Fibroblast of the aortic adventitia (primary cell): ENCODE data around the gene RPS10. TPM values are rescaled to one million over a fixed set of nuclear protein-coding genes. Genes with fewer than 3 reads are reported as not detected.

Experiments
- DNase-seq: peaks from one replicate; pipeline ENCODE4 v3.0.0-alpha.2; 2010; ENCODE audit warnings: low read depth
- H3K4me3 ChIP-seq: 2 replicates; pipeline ENCODE4 v1.5.1; 2011; ENCODE audit warnings: low read depth, mild to moderate bottlenecking, control low read depth, low read length, moderate library complexity
- total RNA-seq: library from RNA; depleted of rRNA; stranded (reverse); fragments of >200 nt; gene quantifications from 2 replicates; pipeline ENCODE4 v1.2.3, GENCODE V29; 2012; ENCODE audit warnings: low replicate concordance
- TF ChIP-seq, protein P1 (sequence below): IDR thresholded peaks from 2 replicates; pipeline ENCODE4 v1.5.1; 2011; ENCODE audit warnings: mild to moderate bottlenecking, low read length, control low read depth, inconsistent platforms; ENCODE audit not compliant: insufficient read depth

RPS10 gene
- total RNA-seq, 1 donor: 2,945 TPM

GRCh38 chr6:34451192-34451591 is 25.3 kb upstream of the RPS10 start:
- H3K4me3 ChIP-seq: no peak overlapping the region
- TF ChIP-seq, protein P1, sequence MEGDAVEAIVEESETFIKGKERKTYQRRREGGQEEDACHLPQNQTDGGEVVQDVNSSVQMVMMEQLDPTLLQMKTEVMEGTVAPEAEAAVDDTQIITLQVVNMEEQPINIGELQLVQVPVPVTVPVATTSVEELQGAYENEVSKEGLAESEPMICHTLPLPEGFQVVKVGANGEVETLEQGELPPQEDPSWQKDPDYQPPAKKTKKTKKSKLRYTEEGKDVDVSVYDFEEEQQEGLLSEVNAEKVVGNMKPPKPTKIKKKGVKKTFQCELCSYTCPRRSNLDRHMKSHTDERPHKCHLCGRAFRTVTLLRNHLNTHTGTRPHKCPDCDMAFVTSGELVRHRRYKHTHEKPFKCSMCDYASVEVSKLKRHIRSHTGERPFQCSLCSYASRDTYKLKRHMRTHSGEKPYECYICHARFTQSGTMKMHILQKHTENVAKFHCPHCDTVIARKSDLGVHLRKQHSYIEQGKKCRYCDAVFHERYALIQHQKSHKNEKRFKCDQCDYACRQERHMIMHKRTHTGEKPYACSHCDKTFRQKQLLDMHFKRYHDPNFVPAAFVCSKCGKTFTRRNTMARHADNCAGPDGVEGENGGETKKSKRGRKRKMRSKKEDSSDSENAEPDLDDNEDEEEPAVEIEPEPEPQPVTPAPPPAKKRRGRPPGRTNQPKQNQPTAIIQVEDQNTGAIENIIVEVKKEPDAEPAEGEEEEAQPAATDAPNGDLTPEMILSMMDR: no peak
- DNase-seq: no peak

DNA sequence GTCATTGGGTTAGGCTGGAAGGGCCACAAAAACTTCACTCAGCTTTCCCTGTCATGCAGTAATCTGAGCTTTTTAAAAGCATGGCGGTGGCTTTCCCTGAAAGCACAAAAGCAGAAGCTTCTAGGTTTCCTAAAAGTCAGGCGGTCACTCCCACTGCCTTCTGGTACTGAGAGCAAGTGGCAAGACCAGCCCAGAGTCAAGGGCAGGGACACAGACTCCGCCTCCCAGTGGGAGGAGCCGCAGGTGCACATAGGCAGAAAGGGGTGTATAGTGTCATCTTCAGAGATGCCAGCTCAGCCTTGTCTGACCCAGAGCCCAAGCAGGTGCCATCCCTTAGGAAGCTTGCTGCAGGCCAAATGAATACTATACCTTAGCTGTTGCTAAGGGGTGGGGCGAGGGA is 22.0 kb upstream of the RPS10 start:
- no peak for DNase-seq
- H3K4me3 ChIP-seq: no peak overlapping the region
- TF ChIP-seq, protein P1: no peak

DNA sequence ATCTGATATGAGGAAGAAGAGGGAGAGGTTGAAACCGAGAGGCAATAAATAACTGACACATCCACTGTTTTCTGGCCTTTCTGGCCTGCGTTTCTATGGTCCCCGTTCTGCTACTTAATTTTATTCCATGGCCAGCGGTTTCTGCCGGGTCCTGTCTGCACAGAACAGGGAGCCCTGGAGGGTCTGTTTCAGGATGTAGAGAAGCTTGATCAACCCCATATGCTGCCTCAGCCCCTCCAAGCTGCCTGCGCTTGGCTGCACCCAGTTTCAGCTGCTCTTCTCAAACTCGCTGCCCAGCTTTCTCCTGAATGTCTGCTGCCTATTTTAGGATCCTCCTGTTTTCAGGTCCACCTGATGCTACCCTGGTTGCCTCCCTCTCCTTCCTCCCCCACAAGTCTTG is 21.5 kb upstream of the RPS10 start:
- no peak for DNase-seq
- TF ChIP-seq, protein P1: no peak
- H3K4me3 ChIP-seq: no peak overlapping the region

DNA sequence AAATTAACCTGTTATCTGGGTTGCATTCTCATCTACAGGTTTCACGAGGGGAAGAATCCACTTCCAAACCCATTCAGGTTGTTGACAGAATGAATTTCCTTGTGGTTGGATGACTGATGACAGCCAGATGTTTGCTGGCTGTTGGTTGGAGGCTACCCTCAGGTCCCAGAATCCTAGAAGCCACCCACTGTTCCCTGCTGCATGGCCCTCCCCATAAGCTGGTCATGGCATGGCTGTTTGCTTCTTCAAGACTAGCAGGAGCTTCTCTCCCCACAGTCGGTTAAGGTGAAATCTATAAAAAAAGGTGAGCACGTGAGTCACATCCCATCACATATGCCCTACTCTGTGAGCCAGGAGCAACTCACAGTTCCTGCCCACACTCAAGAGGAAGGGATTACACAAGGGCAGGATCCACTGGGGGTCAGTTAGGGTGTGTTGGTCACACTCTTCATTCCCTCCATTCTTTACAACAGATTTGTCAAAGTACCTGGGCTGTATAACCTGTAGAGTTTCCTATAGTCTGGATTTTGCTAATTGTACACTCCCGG is 19.5 kb upstream of the RPS10 start:
- H3K4me3 ChIP-seq: no peak overlapping the region
- TF ChIP-seq, protein P1: no peak
- DNase-seq: no peak

DNA sequence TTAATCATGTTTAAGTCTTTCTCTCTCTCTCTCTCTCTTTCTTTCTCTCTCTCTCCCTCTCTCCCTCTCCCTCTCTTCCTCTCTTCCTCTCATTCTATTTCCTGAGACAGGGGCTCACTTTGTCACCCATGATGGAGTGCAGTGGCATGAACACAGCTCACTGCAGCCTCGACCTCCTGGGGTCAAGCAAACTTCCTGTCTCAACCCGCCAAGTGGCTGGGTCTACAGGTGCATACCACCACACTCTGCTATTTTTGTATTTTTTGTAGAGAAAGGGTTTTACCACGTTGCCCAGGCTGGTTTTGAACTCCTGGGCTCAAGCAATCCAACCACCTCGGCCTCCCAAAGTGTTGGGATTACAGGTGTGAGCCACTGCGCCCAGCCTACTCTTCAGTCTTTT is 15.7 kb upstream of the RPS10 start:
- TF ChIP-seq, protein P1: no peak
- no peak for DNase-seq
- H3K4me3 ChIP-seq: no peak overlapping the region

- H3K4me3 ChIP-seq: no peak overlapping the region
- TF ChIP-seq, protein P1: no peak
- DNase-seq: no peak
Observed at GRCh38 chr6:34439442-34439841, 13.6 kb upstream of the RPS10 start.

DNA sequence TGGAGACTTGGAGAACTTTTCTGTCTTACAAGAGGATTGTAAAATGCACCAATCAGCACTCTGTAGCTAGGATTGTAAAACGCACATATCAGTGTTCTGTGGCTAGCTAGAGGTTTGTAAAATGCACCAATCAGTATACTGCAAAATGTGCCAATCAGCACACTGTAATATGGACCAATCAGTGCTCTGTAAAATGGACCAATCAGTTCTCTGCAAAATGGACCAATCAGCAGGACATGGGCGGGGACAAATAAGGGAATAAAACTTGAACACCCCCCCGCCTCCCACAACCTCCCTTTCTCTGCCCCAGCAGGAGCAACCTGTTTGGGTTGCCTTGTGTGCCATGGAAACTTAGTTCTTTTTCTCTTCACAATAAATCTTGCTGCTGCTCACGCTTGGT is 12.8 kb upstream of the RPS10 start:
- TF ChIP-seq, protein P1: no peak
- DNase-seq: no peak
- H3K4me3 ChIP-seq: no peak overlapping the region
